SHP77 treated with DMSO at 0.1 percent for 48 hours (cell line): ENCODE measurements around the gene ARHGAP26.

Experiments
- DNase-seq: peaks from one replicate; lab custom pipeline; 2025; lab: John Stamatoyannopoulos, UW

ARHGAP26 gene

DNA sequence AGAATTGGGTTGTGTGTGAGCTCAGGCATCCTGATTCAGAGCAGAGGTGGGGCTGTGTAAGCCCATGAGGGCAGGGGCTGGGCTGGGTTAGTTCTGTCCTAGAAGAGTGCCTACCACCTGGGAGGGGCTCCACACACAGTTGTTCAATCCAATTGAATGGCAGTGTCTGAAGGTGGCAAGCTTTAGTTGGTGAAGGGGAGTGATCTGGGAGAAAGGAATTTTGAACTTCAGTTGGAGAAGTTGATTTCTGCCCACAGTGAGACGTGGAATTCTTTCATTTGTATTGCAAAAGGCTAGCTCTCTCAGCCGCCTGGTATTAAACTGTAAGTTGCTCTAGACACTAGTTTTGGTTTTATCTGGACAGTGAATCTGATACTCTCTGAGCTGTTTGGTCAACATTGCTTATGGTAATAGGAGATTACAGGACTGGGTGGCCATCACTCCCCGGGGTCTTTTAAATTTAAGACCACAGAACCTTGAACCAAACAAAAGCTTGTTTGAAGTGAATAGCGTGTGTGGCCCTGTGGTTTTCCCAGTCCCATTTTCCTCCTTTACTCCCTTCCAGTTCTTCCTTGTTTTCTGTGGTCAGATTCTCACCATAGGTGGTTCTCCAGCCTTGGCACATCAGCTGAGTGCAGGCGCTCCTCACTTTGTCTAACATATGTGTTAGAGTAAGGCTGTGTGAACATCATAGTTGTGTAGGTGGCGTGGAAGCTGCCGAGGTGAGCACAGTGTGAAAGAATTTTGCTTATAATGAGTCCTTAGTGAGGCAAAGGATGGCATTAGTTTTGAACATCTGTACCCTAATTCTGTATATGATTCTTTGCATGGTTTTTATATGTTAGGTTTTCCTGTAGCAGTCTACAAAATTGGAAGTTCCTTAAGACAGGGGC, 78.0 kb downstream of the ARHGAP26 start:
- DNase-seq, result no peak

DNA sequence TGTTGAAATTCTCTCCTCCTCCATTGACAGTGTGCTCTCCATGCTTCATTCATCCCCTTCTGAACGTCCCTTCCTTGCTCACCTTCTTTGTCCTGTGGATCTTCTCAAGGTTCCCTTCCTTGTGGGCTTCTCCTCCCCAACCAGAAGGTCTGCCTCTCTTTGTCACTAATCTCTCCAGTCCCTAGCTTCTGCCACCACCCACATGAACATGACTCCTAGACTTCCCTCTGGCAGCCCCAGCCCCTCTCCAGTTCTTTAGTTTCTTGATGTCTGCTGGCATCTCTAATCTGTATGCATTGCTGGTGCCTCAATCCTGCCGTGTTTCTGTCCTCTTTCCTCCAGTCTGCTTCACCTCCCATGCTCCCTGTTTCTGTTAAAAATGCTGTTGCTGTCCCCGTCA, 79.3 kb downstream of the ARHGAP26 start:
- DNase-seq, result no peak

DNA sequence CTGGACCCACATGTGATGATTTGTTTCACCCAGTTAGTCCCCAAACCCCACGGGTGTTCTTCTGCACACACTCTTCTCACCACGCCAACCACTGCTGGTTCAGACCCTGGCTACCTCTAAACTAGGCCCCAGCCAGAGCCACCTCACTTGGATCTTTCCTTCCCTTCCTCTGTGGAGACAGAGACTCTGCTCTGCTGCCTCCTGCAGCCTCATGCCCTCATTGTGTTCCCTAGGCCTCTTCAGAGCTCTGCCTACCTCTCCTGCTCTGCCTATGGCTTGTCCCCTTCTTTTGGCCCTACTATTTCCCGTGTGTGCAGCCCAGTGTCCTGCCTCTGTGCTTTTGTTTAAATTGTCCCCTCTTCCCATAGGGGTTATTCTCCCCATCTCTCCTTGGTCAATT, 79.7 kb downstream of the ARHGAP26 start:
- no peak for DNase-seq

DNA sequence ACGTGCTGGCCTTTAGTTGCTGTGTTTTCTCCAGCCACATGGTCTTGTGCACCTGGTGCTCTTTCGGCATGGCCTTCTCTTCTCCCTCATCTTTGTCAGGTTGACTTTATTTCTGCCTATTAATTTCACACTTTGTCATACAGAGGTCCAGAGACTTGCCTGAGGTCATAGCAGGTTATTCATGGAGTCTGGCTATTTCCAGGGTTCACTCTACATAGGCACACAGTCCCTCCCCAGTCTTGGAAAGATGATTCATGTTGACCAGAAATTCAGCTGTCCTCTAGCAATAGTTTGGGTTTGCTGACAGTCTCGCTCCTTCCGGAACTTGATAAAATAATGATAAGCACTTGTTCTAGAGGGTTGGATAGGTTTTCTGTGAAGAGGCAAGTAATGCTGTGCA, 81.6 kb downstream of the ARHGAP26 start:
- no peak for DNase-seq

DNA sequence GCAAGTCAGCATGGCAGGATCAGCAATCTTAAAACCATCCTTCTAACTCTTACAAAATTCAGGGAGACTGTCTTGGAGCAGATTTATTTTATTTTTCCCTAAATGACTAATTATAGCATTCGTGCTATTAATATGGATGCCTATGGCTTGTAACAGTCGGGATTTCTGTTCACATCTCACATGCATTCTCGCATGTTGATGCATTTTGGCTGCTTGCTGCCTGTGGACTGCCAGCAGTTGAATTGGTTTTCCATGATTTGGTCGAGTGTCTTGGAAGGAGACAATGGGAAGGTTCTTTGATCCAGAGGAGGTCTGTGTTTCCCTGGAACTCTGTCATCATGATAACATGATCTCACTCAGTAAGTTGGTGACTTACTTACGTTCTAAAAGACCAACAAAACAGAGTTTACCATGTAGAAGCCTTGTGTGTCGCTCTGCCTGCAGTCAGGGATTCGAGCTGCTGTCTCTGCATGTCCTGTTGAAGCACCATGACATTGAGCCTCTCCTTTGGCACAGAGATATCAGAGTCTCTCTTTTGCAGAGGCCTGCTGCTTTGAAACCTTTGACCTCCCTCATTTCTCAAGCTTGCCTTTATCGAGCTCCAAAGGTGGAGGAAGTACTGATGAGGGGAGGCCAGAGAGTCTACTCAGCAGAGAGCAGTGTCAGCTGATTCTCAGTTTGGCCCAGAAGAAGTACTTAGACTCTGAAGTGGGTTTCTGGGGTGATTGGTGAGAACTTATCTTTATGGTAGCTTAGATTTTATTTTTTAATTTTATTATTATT, 82.4 kb downstream of the ARHGAP26 start:
- no peak for DNase-seq

DNA sequence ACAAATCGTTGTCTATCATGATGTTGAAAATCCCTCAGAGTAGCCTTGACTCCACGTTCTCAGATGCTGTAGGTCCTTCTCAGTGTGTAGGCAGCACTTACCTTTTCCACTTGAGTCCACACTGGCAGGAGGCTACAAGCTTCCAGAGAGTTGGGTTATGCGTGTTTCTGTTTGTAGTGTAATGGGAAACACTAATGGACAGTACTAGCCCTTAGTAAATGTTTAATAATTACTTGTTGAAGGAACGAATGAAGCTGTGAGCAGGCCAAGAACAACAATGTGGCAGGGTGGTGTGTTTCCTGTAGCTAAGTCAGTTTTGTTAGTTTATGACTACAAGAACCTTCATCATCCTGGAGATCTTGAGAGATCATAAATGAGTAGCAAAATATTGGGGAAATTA, 83.5 kb downstream of the ARHGAP26 start:
- DNase-seq, result no peak

DNA sequence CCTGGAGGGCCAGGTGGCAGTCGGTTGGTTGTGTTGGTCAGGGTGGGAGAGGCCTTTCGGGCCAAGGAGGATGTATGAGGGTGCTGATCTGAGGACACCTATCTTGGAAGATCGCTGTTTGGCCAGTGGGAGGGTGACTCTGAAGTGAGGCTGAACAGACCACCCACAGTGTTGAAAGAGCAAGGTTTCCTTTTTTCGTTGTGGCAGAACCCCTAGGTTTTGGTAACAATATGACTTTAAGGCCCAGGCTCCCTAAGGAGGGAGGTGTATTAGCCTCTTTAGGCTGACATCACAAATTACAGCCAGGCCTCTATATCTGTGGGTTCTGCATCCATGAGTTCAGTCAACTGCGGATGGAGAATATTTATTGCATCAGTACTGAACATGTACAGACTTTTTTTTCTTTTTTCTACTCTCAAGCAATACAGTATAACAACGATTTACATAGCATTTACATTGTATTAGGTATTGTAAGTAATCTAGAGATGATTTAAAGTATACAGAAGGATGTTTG, 86.1 kb downstream of the ARHGAP26 start:
- no peak for DNase-seq

DNA sequence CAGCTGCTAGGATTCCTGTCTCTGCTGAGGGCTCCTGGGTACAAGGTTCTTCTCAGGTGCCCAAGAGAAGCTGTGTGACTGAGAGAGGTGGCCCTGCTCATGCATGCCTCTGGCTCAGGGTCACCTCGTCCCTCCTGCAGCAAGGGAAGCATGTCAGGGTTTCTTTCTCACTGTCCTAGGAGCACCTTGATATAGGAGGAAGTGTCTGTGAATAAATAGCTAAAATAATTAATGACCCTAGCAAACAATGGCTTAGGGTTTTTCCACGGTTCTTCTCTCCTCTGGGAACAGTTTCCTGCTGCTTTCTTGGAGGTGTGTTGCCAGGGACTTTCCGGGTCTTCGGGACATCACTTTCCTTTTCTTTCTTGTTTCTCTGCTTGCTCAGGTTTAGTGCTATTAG, 87.2 kb downstream of the ARHGAP26 start:
- no peak for DNase-seq

DNA sequence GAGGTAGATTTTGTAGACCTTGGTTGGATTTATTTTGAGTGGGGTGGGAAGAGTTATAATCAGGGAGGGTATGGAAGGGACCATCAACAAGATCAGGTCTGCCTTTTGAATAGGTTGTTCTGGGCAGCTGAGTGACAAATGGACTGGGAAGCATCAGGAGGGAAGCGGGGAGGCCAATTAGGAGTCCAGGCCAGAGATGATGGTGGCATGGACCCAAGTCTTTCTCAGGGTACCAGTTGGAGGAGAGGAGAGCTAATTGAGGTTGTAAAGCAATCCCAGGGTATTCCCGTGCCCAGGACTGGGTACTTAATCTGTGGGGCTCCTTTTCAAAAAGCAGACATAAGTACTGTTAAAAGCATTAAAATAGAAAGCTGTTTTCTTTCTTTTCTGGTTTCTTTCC, 88.9 kb downstream of the ARHGAP26 start:
- no peak for DNase-seq

DNA sequence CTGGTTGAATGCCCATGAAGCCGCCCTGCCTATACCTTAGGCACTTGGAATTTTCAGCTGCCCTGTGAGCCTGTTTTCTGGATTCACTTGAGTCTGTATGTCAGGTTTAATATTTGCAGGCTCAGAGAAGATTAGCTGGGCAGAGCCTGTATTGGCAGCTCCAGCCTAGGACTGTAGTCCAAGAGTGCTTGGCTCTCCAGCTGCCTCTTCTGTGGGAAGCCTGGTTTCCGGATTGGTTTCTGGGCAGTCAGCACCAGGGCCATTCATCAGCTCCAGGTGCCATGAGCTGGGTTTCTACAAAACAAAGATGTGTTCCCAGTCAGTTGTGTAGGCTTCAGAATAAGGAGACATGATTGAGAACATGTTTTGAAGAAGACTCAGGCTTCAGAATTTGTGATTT, 90.1 kb downstream of the ARHGAP26 start:
- DNase-seq, result peak; percentile 32

DNA sequence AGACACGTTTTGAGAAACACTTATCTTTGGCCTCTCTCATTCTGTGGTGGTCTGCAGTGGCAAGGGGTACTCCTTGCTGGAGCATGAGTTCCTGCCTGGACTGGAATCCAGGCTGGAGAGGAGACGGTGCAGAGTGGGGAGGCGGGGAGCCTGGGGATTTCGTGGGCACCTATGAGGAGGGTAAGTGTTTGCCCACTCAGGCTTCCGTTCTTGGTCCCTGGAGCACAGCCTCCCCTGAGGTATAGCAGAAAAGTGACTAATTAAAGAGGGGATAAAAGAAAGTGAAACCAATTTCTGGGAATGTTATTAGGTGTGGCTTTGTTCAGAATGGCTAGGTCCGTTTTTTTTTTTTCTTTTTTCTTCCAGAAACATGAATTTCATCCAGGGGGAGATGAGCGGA, 90.8 kb downstream of the ARHGAP26 start:
- no peak for DNase-seq

DNA sequence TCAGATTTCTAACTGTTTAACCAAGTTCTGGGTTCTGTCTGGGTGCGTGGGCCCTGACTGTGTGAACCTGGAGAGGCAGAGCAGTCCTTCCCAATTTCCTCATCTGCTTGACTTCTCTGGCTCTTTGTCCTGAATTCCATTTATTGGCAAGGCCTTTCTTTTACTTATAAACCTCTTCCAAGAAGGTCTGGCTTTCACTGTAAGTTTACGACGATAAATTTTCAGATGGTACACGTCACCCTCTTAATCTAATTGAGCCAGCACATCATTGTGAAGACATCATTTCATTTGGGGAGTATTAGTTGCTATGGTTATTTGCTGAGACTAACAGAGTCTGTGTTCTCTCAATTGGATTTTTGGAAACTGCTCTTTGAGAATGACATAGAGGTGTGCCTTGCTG, 92.4 kb downstream of the ARHGAP26 start:
- DNase-seq, result no peak

DNA sequence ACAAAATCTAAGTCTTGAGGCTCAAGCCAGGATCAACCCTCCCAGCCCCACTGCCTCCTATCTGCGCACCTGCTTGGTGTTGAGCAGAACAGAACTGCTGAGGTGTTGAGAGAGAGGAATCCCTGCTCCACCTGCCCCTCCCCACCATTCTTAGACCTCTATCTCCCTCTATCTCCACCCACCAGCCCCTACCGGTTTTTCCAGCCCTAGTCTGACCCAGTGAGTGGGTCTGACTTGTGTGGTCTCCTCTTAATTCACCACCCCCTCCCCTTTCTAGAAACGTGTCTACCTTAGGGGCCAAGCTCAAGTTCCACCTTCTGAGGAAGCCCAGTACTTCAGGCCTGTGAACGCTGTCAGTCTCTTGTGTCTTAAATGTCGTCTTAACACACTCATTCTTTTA, 93.7 kb downstream of the ARHGAP26 start:
- DNase-seq, result no peak

DNA sequence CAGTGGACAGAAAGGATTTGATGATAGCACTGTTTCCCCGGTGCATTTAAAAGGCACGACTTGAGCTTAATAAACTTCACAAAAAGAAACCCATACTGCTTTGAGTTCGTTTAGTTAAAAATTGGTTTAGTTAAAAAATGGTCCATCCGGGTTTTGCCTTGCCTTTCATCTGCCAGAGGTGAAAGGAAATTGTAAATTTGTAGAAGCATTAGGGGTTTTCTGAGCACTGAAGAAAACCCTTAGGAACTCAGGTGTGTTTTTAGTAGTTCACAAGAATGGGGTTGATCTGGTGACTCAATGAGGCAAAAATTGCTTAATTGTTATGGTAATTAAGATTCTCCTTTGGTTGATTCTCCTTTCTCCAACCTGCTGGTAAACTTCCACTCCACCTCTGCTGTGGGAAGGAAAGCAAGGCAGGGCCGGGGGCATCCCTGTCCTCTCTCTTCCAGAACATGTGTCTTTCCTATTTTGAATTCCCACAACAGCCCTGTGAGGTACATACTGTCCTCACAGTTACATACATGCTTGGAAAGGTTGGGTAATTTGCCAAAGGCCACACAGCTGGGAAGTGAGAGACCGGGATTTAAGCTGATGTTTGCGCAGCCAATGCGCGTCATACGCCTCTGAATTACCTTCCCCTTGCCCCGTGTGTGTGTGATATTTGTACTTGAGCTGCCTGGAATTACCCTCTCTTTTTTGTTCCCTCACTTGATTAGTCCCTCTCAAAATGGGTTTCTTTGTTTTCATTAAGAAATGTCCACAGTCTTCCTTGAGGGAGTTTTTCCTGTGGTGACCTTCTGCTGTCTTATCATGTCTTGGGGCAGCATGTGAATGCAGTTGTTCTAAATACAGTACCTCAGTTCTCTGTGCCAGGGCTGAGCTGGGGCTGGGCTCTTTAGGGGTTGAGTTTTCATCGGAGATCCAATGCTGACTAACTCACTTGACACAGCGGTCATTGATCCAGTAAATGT, 94.4 kb downstream of the ARHGAP26 start:
- DNase-seq, result peak; percentile 93

DNA sequence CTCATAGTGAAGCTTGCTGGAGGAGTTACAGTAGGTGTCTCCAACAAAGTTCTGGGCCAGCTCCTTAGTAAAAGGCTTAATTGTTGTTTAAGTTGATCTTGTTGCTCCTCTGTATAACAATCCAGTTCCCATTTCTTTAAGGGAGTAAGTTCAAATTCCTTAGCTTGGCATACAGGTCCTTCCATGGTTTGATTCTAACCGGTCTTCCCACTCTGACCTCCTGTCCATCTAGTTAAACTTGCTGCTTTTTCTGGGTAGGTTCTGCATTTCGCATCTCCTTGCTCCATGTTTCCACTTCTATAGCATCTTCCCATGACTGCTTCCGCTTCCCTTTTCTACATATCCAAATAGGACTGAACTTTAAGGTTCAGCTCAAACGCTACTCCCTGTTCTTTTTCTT, 95.5 kb downstream of the ARHGAP26 start:
- no peak for DNase-seq

DNA sequence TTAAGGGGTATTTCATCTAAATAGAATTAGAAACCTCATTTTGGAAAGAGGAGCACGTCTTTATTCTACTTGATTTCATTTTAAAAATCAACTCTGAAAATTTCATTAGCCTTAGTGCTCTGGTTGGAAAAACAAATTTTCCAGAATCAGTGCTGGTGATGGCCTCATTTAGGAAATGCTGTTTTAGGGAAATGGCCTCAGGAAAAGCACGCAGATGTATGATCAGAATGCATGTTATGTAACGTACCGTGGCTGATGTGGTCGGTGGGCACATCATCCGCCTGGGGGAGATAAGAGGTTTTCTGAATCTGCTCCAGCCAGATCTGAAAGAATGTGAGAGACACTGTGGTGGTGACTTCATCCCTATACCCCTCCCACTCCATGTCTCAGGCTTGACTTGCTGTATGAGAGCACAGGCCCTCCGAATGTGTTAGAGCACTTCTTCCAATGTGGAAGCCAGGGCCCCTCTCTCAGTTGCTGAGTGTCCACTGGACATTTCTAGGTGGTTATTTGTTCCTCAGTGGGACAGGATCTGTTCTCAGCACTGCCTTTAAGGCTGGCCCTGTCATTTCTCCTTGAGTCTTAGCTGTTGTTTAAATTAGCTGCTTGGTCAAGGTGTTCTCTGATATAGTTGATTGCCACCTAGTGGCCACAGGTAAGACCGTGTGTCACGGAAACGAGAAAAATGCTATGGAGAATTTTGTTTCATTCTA, 96.5 kb downstream of the ARHGAP26 start:
- DNase-seq, result peak; percentile 27

DNA sequence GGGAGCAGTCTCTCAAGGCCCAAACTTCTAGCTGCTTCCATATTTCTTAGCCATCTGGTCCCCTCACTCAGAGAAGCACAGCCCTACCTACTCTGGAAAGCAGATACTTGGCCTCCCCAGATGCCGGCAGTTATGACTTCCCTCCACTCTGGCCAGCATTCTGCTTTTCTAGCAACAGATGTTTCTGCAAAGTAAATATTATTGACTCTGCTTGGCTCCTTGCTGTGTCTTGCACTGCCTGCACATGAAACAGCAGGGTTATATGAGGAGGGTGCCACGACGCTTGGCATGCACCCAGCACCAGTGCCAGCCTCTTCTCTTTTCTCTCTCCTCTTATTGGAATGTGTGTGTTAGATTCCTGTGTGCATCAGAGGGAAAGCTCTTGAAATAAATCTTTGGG, 99.7 kb downstream of the ARHGAP26 start:
- DNase-seq, result no peak

DNA sequence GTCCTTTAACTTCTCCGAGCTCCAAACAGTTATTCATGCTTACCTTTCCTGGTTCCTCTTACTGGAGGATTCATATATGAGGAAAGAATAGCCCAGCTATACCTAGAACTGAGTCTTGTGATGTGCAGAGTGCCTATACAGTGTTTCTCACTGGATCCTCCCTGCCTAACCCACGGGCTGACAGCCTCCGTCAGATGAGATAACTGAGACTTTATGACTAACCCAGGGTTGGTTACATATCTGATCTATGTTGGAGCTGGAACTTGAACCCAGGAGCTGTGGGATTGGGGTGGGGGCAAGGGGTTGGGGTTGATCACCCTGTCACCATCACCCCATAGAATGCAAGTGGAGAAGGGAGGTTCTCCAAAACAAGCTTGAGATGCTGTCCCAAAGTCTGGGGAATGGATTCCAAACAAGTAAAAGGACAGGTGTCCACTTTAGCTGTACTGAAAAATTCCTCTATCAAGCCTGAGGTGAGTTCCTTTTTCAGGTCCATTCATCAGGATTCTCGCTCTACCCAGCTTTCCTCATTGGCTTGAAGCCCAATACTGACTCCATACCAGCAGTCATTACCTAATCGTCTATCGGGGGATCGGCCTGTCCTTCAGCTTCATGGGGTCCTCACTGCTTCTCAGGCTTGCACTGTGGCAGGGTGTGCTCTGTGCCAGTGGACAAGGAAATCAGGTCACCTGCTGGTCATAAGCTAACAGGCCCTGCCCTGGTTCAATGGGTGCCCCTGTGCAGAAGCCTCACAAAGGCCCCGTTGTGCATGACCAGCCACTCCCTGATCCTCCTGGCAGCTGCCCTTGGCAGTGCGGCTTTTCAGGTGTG, 100.6 kb downstream of the ARHGAP26 start:
- peak; percentile 21 for DNase-seq

DNA sequence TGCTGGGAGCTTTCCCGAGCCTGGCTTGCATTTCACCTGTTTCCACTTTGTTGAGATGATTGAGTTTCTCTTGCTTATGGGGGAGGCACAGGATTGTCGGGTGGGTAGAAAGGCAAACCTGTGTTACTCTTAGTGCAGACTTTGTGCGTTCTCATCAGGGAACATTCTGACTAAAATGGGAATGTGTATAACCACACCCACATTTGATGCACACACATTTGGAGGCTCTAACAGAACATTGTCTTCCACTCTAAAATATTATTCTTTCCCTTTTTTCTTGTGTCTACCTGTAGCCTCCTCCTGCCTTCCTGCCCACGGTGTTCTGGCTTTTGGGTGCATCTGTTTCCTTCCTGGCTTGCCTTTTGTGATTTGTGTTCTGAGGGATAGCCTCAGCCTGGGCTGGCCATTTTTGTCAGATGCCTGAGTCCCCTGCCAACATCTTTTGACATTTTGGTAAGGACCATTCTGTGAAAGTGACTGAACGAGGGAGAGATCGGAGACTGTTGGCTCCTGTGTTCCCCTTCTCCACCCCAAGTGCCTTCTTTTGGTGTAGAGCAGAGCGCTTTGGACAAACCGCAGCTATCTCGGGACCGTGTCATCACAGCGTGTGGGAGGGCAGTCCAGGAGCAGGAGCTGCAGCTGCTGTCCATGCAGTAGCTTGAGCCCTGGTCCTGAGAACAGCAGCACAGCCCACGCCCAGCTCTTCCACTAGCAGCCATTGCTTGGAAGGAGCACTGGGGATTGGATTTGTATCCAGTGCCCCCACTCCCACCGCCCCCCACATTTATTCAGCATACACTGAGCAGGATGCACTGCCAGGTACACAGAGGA, 101.4 kb downstream of the ARHGAP26 start:
- DNase-seq, result no peak
